Esophagus muscularis mucosa (tissue), 4 donors: ENCODE measurements around the gene TNK2.

Experiments used
- CTCF ChIP-seq, 3 experiments: fragments of 200-600 bp in 2 of 3; fragments of 450-650 bp in 1 of 3; sonication (generic) in 2 of 3; IDR thresholded peaks; one replicate each; pipeline ENCODE4 v1.5.1; 2017 to 2019; ENCODE audit warnings: antibody characterized with exemption in 3 of 3, mild to moderate bottlenecking in 2 of 3, moderate library complexity in 1 of 3
- EP300 ChIP-seq: sonication (generic); formaldehyde crosslinking; IDR thresholded peaks from one replicate; pipeline ENCODE4 v1.6.1; 2017; ENCODE audit warnings: antibody characterized with exemption
- POLR2AphosphoS5 ChIP-seq, 2 donors: sonication (generic); formaldehyde crosslinking; IDR thresholded peaks; one replicate each; pipeline ENCODE4 v1.6.1; 2017; ENCODE audit warnings: antibody characterized with exemption in 2 of 2

- TF ChIP-seq CTCF (IDR thresholded peaks at IDR 0.05) (peak; percentile 94 to 100 (median 99)), POLR2AphosphoS5 (IDR thresholded peaks at IDR 0.05) (no peak), EP300 (no peak)
Observed at GRCh38 chr3:195859061-195859845, 49.1 kb downstream of the TNK2 start.
